ENCODE measurements around the gene CDS2.
"Not testable (repeated sequence)": the region's sequence is repeated elsewhere in the genome, so short reads cannot be mapped to it uniquely, and the experiment has no call there.

CDS2 gene

DNA sequence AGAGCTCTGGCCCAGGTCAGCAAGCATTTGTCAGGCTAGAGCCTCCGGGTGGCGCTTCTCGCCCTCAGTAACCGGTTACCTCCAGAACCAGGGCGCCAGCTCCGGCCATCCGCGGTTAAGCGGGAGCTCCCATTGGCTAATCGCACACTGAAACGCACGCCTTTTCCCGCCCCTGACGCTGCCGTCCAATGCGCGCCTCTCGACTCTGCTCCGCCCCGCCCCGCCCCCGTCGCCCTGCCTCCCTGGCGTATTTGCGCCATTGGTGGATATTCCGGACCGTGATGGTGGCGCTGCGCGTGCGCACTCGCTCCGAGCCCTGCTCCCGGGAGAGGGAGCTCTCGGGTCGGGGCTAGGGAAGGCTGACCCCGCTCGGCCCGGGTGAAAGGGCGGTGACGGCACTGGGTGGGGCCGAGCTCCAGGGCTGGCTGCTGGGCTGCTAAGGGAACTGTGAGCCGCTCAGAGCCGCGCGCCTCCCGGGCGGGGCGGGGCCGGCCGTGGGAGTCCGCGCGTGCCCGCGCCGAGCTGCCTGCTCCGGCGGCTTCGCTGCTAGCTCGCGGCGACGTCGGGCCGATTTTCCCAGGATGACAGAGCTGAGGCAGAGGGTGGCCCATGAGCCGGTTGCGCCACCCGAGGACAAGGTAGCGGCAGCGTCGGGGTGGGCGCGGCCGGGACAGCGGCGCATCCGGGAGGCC, at the start of gene CDS2:
TSS of gene CDS2 (plus strand) at position 497 of the 692 bp plus-strand sequence. CDS start at position 582, 85 bp downstream.
- DNase-seq: peak; percentile 98 to 100 (median 99)

DNA sequence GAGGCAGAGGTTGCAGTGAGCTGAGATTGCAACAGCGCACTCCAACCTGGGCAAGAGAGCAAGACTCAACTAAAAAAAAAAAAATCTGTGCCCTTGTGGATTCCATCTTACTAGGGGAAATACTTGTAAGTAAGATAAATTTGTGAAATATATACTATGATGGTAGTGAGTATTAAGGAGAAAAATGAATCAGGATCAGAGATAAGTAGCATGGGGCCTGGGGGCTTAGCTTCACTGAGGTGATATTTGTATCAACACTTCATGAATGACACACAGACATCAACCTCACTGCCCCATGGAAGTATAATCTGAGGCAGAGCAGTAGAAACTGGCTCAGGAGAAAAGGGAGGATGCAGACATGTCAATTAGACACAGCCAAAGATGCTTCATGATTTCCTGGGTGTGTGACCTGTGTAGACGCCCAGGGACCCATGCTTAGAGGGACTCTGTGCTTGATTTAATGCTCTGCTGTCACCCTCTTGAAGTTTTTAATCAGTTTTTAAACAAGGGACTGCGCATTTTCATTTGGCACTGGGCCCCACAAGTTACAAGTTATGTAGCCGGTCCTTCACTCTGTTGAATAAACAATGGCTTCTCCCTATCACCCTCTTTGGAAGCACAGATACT, 48.9 kb upstream of the CDS2 start:
- no peak for DNase-seq

DNA sequence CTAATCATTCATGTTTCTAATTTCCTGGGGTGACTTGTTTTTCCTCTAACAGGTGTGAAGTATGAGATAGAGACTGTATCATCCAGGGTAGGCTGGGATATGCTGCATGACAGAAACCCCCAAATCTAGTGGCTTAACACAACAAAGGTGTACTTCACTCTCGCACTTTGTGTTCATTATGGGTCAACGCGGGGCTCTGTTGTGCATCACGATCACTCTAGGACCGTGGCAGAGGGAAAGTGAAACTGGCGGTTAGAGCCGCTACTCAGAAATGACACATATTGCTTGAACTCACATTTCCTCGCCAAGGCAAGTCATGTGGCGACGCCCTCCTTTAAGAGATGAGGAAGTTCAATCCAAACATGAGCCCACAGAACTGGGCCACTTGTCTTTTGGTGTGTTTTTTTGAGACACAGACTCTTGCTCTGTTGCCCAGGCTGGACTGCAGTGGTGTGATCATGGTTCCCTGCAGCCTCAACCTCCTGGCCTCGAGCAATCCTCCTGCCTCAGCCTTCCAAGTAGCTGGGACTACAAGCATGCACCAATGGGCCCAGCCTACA, 48.3 kb upstream of the CDS2 start:
- peak; percentile 23 to 84 (median 55) for DNase-seq

DNA sequence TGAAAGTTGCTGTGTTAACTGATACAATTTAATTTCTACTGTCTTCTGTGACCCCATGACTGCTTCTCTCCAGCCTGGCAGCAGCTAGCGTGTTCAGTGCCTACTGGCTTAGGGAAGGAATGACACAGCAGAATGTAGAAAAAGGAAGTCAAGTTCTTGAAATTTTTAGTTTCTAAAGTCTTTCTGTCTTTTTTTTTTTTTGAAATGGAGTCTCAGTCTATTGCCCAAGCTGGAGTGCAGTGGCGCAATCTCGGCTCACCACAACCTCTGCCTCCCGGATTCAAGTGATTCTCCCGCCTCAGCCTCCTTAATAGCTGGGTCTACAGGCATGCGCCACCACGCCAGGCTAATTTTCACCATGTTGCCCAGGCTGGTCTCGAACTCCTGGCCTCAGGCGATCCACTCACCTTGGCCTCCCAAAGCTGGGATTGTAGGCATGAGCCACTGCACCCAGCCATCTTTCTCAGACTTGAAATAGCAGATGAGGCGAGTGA, 46.4 kb upstream of the CDS2 start:
- no peak for DNase-seq

DNA sequence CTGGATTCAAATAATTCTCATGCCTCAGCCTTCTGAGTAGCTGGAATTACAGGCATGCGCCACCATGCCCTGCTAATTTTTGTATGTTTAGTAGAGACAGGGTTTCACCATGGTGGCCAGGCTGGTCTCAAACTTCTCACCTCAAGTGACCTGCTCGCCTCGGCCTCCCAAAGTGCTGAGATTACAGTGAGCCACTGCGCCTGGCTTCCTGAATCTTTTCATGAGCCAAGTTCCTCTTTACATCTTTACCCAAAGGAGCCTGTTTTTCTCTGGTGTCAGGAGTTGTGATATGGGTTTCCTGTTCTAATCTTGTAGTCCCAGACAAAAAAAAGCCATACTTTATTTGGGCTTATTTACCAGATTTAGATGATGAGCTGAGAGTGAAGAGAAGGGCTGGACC, 41.4 kb upstream of the CDS2 start:
- no peak for DNase-seq

DNA sequence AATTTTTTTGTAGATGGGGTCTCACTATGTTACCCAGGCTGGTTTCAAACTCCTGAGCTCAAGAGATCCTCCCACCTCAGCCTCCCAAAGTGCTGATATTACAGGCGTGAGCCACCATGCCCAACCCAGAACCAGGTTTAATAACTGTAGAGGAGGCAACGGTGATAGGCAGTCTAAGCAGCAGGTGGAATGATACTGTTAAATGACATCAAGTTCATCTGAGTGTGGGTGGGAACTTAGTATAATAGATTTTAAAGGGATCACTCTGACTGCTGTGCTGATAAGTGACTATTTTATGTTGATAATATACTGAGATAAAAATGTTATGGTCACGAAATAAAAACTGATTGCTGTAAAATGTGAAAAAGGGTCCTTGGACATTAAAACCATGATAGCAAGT, 38.1 kb upstream of the CDS2 start:
- DNase-seq: no peak

DNA sequence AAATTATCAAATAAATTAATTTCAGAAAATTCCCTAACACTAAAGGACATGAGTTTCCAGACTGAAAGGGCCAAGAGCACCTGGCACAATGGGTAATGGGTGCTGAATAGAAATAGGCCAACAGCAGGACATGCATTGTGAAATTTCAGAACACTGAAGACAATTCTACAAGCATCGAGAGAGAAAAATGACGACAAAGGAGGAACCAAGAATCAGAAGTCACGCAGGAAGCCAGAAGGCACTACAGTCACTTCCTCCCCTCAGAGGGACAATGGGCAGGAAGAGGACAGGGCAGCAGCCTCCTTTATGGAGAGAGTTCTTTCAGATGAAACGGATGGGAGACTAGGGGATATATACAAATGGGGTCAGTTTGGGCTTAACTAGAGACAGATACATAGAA, 36.6 kb upstream of the CDS2 start:
- peak in 2 of 6 experiments; percentile 7 to 10 for DNase-seq

DNA sequence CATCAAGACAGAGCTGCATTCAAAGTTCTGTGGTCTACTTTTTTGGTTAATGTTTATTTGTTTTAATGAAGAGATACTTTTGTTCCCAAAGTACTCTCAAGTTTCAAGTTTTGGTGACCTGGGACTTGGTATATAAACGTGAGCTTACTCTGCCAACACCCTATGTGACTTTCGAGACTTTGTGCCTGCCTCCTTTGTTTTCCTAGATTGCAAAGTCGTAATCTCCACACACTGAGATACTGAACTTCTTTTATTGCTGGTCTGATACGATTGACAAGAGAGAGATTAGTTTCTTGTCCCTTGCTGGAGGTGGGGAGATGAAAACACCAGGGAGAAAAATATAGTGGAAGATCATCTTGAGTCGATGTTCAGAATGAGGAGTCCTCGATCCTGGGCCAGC, 34.9 kb upstream of the CDS2 start:
- no peak for DNase-seq

DNA sequence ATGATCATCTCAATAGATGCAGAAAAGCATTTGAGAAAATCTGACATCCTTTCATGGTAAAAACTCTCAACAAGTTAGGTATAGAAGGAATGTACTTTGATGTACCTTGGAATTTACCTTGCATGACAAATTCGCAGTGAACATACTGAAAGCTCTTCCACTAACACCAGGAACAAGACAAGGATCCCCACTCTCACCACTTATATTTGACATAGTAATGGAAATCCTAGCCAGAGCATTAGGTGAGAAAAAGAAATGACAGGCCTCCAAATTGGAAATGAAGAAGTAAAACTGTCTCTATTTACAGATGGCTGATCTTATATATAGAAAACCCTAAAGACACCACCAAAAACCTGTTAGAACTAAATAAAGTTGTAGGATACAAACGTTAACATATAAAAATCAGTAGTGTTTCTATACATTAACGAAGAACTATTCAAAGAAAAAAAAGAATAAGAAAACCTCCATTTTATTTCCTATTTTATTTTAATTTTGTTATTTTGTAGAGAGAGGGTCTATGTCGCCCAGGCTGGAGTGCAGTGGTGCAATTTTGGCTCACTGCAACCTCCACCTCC, 34.0 kb upstream of the CDS2 start:
- no peak for DNase-seq

DNA sequence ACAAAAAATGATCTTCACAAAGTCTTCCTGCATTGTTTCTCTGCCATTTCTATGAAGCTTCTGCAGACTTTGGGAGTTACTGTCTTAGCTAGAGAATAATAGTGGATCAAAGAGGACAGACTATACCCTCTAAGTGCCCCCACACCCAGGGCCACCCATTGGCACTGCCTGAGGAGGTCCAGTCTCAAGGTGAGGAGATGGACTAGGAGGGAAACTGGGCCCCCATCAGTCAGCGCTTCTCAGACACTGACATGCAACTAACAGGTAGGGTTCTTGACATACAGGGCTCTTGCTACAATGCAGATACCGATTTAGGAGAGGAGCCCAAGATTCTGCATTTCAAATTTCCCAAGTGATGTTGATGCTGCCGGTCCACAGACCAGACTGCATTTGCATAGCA, 31.4 kb upstream of the CDS2 start:
- DNase-seq: no peak

DNA sequence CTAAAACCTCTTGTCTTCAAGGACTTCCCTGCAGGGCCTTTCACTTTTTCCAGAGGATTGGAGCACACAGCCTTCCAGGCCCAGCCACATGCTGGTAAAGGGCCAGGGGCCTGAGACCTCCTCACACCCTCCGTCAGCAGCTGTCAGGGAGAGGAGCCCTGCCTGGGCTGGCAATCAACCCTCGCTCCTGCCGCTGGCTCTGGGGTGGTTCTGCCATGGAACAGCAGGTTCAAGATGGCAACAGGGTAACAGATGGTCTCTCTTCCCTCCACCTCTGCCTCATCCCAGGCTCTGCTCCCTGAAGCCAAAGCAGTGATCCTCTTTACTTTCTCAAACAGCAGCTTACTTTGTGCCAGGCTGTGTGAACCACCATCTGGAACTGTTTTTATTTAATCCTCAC, 30.9 kb upstream of the CDS2 start:
- DNase-seq: no peak

DNA sequence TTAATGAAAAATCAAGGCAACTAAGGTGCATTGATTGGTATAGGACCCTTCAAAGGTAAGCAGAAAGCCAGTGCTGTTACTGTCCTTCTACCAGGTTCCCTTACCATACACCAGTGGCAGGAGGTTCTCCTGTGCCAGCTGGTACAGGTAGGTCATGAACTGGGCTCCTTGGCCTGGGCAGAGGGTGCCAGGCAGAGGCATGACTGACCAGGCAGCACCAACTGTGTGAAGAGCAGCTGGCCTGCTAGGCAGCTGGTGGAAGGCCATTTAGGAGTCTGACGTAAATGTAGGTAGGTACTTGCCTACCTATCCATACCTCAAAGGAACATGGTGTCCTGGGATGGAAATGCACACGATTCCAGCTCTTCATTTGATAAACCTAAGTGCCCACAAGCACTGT, 30.3 kb upstream of the CDS2 start:
- DNase-seq: no peak

DNA sequence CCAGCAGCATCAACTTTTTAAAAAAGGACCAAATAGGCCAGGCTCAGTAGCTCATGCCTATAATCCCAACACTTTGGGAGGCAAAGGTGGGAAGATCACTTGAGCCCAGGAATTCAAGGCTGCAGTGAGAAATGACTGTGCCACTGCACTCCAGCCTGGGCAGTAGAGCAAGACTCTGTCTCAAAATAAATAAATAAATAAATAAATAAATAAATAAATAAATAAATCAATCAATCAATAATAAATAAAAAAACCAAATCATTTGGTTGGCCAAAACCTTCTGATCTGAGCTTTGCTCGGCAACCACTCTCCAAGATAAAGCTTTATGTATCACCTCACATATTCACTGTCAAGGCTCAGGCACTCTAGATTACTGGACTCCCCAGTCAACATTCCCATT, 27.8 kb upstream of the CDS2 start:
- not testable (repeated sequence) for DNase-seq

DNA sequence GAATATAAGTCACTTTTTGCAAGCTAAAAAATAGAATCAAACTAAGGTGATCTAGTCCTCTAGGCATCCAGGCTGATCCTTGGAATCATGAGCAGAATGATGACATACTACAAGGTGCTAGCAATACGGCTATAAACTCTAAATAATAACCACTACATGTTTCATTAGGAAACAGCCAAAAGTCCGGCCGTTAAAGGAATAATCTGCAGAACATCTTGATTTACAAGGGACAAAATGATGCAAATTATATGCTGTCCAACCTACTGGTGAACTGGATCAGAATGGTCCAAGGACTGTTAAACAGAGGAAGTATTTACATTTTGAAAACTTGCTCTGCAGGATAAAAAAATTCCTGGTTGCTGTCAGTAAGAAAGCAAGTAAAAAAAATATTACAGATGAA, 26.9 kb upstream of the CDS2 start:
- not testable (repeated sequence) for DNase-seq

DNA sequence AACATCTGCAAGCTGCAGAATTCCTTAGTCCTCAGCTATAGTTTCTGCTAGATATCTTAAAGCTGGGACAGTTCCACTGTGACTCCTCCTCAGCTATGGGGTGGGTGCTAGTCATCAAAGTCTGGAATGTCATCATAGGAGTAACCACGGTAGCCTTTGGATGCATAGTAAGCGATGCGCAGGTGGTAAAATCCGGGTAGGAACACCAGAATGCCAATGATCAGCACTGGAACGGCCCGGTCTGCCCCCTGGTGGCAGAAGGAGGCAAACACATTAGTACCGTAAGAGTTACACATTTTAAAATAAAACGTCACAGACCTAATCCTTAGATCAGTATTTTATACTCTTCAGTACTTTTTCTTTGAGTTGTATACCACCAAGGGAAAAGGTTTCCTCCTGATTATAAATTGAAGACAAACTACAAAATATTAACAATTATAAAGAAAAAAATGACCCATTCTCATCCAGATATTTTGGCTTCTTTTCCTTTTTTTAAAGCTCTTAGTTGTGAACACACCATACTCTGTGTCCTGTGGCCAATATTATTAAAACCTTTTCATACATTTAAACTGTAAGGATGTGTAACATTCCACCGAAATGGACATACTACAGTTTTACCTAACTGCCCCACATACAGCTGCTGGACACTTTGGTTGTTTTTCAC, 26.0 kb upstream of the CDS2 start:
- DNase-seq: peak; percentile 33 to 78 (median 68)

DNA sequence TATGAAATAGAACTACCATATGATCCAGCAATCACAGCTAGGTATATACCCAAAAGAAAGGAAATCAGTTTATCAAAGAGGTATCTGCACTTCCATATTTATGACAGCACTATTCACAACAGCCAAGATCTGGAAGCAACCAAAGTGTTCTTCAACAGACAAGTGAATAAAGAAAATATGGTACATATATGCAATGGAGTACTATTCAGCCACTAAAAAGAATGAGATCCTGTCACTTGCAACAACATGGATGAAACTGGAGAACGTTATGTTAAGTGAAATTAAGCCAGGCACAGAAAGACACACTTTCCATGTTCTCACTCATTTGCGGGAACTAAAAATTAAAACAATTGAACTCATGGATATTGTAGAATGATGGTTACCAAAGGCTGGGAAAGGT, 22.3 kb upstream of the CDS2 start:
- DNase-seq: no peak

DNA sequence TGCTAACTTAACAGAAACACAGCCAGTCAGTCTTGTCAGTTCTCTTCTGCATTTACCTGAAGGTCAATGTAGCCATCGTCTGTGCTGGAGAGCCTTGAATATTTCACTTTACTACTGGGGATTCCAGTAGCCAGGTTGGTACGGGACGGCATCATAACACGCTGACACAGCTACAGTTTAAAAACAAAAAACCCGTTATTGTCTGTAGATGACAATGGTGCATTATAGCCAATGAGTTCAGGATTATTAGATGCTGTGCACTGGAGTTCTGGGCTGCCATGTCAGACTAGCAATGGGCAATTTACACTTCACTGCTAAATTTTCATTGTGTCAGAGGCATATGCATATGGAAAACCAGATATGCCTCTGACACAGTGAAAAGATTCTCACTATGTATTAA, 17.5 kb upstream of the CDS2 start:
- DNase-seq: no peak

DNA sequence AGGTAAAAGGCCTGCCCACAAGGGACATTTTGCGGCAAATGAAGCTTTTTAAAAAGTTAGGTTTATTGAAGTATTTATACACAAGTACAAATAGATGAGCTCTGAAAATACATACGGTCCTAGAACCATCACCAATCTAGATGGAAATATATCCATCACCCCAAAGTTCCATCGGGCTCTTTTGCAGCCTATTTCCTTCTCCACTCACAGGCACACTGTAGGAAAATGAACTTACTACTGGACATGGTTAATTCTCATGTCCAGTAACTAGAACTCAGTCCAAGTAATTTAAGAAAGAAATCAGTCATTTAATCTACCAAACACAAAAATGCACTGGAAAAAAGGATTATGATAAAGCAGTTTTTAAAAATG, 13.2 kb upstream of the CDS2 start:
- DNase-seq: no peak

DNA sequence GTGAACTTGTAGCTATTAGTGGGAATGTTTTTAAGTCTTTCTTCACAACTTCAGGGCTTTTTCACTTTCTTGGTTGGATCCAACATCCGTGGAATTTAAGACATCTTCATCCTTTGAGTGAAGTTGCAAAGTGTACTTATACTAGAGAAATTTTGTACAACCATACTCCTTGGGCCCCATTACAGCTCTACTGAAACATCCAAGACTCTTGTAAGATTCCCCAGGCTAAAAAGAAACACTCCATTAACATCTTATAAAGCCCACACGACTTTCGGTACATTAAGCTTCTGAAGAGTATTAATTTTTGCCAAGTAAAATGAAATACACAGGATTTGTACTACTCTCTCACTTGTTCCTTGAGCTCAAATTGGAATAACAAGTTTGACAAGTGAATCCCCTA, 12.4 kb upstream of the CDS2 start:
- DNase-seq: no peak

DNA sequence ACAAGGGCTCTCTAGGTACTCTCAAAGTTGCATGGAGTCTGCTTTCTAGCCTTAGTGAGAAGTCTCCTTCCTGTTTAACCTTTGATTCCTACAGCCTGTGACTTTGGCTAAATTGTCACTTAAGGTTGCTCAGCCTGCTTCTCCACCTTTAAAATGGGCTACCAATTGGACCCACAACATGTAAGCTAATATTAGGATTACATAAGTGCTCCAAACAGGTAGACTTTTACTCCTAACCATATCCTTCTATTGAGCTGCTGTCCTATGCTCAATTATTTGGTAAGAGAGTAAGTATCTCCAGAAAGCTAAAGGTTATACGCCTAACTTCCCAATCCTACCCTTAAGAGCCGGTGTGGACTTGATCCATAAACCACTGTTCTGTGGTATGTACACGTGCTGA, 9.9 kb upstream of the CDS2 start:
- no peak for DNase-seq

DNA sequence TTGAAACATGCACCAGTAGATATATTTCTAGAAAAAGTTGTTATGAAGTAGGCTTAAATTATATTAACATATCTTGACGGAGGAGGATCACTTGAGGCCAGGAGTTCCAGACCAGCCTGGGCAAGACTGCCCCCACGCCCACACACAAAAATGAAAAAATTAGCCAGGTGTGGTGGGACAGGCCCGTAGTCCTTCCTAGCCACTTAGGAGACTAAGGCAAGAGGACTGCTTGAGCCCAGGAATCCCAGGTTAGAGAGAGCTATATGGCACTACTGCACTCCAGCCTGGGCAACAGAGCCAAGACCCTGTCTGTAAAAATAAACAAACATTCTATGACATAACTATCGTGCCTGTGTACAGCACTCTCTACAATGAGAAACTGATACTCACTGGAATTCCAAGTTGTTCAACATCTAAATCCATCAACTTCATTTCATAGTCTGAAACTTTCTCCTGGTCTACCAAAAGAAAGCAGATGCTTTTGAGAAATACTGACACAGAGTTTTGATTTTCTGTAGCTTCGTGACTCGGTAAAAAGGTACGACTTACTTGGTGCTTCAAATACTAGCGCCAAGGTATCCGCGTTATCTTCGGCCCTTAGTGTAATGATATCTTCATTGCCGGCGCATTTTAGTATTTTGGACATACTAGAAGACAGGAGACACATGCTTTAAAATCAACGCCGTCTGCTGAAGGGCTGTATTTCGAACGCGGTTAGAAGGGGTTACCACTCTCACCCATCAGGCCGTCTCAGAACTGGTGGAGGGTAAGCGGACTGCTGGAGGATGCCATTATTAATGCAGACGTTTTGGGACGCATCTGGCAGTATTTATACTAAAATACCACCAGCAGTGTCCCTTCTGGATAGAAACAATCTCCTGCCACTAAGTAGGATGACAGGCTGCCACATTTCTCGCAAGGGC, 8.3 kb upstream of the CDS2 start:
- DNase-seq: no peak

DNA sequence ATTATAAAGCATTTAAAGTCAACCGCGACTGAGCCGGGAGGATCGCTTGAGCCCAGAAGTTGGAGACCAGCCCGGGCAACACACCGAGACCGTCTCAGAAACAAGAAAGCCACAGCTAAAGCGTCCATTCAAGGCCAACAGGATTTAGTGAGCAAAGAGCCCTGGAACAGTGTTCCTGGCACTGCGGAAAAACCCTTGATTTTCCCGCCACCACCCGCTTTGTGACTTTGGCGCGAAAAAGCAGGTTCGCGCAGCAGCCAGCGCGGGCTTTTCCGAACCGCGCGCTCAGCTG, 7.7 kb upstream of the CDS2 start:
- no peak for DNase-seq

All from stimulated activated naive CD4-positive, alpha-beta T cell (primary cell).